ENCODE measurements around the gene NUP62CL. TPM values are rescaled to one million over a fixed set of nuclear protein-coding genes. Genes with fewer than 3 reads are reported as not detected.

NUP62CL gene
- total and polyA plus RNA-seq, 4 donors = 0.97 to 6.8 (median 2.6) TPM

DNA sequence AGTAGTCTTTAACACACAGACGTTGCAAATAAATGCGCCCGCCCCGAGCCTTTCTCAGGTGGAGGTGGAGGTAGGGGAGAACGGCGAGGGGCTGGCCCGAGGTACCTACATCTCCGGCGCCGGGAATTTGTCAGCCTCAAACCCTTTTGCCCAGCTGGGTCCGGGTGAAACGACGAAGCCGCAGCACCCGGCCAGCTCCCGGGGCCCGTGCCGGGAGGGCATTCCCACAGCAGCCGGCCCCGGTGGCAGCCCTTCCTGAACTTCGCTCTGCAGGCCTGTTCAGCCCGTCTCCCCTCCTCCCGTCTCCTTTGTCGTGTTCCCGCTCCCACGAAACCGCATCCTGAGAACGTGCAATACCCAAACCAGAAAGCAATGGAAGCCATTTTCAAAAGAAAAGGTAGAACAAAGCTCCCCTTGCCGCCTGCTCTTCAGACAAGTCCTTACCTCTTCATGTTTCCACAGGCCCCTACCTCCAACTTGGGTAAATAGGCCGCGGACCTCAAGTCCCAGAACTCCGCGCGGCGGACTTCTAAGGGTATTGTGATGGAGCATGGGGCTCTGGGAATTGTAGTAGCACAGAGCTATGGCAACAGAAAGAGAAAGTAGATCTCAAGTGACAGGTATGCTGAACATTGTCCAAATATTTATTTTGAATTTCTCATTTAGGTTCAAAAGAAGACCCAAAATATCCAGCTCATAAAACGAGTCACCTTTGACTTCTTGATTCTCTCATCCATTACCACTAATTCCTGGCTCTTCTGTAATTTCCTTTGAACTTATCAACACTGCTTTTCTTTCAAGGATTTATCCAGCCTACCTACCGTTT is 87.7 kb downstream of the NUP62CL start, which contains the start of gene RBM41:
TSS of gene RBM41 (minus strand) at position 501 of the 826 bp plus-strand sequence. CDS start at position 452, 49 bp downstream.
- Histone ChIP-seq H3K9me3 (ENCODE audit: control insufficient read depth in 4 of 4, low read length in 3 of 4) (no peaks in the 10 kb centered on the region), H3K4me3 (ENCODE audit: low read depth in 1 of 3, low read length in 3 of 3) (peak within 1 kb of the TSS; percentile 62 to 85 (median 68)), H3K27me3 (ENCODE audit: control insufficient read depth in 4 of 4, insufficient read depth in 4 of 4, low read length in 3 of 4) (peaks cover 0 to 3% (median 0%) of the 10 kb centered on the region in 4 donors), H3K36me3 (ENCODE audit: control insufficient read depth in 4 of 4, insufficient read depth in 3 of 4, low read depth in 1 of 4, low read length in 3 of 4) (peaks cover 0 to 25% (median 18%) of the 10 kb centered on the region in 4 donors), H3K9ac (ENCODE audit: low read depth in 1 of 2, low read length in 2 of 2) (peak within 1 kb of the TSS; percentile 39 to 61), H3K27ac (ENCODE audit: low read depth in 1 of 2, low read length in 2 of 2) (peak within 1 kb of the TSS; percentile 70 to 72), H3K4me1 (ENCODE audit: control insufficient read depth in 4 of 4, insufficient read depth in 4 of 4, low read length in 3 of 4) (peaks cover 0 to 6% (median 3%) of the 10 kb centered on the region in 4 donors)
- no peak for TF ChIP-seq GABPA (IDR thresholded peaks at IDR 0.05 in 1 of 2, conservative IDR thresholded peaks at IDR 0.05 in 1 of 2)
- TF ChIP-seq, protein P1, sequence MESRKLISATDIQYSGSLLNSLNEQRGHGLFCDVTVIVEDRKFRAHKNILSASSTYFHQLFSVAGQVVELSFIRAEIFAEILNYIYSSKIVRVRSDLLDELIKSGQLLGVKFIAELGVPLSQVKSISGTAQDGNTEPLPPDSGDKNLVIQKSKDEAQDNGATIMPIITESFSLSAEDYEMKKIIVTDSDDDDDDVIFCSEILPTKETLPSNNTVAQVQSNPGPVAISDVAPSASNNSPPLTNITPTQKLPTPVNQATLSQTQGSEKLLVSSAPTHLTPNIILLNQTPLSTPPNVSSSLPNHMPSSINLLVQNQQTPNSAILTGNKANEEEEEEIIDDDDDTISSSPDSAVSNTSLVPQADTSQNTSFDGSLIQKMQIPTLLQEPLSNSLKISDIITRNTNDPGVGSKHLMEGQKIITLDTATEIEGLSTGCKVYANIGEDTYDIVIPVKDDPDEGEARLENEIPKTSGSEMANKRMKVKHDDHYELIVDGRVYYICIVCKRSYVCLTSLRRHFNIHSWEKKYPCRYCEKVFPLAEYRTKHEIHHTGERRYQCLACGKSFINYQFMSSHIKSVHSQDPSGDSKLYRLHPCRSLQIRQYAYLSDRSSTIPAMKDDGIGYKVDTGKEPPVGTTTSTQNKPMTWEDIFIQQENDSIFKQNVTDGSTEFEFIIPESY (IDR thresholded peaks at IDR 0.05) = no peak
- TF ChIP-seq HNF4A (conservative IDR thresholded peaks at IDR 0.05) = peak; percentile 30 to 36
- TF ChIP-seq, protein P2, sequence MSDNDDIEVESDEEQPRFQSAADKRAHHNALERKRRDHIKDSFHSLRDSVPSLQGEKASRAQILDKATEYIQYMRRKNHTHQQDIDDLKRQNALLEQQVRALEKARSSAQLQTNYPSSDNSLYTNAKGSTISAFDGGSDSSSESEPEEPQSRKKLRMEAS (IDR thresholded peaks at IDR 0.05) = peak; percentile 30
- TF ChIP-seq EGR1 (IDR thresholded peaks at IDR 0.05; ENCODE audit: low read depth in 2 of 2) = no peak
- TF ChIP-seq JUND (IDR thresholded peaks at IDR 0.05) = no peak
- no peak for TF ChIP-seq RAD21 (IDR thresholded peaks at IDR 0.05)
- no peak for TF ChIP-seq HNF4G (IDR thresholded peaks at IDR 0.05)
- TF ChIP-seq, protein P3, sequence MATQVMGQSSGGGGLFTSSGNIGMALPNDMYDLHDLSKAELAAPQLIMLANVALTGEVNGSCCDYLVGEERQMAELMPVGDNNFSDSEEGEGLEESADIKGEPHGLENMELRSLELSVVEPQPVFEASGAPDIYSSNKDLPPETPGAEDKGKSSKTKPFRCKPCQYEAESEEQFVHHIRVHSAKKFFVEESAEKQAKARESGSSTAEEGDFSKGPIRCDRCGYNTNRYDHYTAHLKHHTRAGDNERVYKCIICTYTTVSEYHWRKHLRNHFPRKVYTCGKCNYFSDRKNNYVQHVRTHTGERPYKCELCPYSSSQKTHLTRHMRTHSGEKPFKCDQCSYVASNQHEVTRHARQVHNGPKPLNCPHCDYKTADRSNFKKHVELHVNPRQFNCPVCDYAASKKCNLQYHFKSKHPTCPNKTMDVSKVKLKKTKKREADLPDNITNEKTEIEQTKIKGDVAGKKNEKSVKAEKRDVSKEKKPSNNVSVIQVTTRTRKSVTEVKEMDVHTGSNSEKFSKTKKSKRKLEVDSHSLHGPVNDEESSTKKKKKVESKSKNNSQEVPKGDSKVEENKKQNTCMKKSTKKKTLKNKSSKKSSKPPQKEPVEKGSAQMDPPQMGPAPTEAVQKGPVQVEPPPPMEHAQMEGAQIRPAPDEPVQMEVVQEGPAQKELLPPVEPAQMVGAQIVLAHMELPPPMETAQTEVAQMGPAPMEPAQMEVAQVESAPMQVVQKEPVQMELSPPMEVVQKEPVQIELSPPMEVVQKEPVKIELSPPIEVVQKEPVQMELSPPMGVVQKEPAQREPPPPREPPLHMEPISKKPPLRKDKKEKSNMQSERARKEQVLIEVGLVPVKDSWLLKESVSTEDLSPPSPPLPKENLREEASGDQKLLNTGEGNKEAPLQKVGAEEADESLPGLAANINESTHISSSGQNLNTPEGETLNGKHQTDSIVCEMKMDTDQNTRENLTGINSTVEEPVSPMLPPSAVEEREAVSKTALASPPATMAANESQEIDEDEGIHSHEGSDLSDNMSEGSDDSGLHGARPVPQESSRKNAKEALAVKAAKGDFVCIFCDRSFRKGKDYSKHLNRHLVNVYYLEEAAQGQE (IDR thresholded peaks at IDR 0.05) = no peak
- TF ChIP-seq SP1 (IDR thresholded peaks at IDR 0.05) = no peak
- peak; percentile 63 for TF ChIP-seq YY1 (IDR thresholded peaks at IDR 0.05)
- TF ChIP-seq, protein P4, sequence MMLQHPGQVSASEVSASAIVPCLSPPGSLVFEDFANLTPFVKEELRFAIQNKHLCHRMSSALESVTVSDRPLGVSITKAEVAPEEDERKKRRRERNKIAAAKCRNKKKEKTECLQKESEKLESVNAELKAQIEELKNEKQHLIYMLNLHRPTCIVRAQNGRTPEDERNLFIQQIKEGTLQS (IDR thresholded peaks at IDR 0.05) = no peak
- TF ChIP-seq FOXA2 (IDR thresholded peaks at IDR 0.05) = peak; percentile 39
- TF ChIP-seq, protein P5, sequence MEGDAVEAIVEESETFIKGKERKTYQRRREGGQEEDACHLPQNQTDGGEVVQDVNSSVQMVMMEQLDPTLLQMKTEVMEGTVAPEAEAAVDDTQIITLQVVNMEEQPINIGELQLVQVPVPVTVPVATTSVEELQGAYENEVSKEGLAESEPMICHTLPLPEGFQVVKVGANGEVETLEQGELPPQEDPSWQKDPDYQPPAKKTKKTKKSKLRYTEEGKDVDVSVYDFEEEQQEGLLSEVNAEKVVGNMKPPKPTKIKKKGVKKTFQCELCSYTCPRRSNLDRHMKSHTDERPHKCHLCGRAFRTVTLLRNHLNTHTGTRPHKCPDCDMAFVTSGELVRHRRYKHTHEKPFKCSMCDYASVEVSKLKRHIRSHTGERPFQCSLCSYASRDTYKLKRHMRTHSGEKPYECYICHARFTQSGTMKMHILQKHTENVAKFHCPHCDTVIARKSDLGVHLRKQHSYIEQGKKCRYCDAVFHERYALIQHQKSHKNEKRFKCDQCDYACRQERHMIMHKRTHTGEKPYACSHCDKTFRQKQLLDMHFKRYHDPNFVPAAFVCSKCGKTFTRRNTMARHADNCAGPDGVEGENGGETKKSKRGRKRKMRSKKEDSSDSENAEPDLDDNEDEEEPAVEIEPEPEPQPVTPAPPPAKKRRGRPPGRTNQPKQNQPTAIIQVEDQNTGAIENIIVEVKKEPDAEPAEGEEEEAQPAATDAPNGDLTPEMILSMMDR (IDR thresholded peaks at IDR 0.05; ENCODE audit: low read depth, low read length, missing input control) = no peak
- peak; percentile 32 for TF ChIP-seq TAF1 (conservative IDR thresholded peaks at IDR 0.05)
- TF ChIP-seq NR2F2 (IDR thresholded peaks at IDR 0.05) = no peak
- no peak for TF ChIP-seq FOXA1 (IDR thresholded peaks at IDR 0.05)
- TF ChIP-seq RXRA (IDR thresholded peaks at IDR 0.05) = no peak
- under 1% methylated on average over 37 of the region's 37 CpGs for WGBS
- peak; percentile 66 for DNase-seq (ENCODE audit: low spot score)
